Activated CD4-positive, alpha-beta T cell treated with anti-CD3 and anti-CD28 coated beads, Interleukin-2, amount 50 U/mL, for 1 hour (primary cell): ENCODE results near the gene ACBD3.

ENCODE experiments used
- DNase-seq: peaks from one replicate; pipeline ENCODE4 v3.0.0-alpha.2; 2020

Gene ACBD3

DNA sequence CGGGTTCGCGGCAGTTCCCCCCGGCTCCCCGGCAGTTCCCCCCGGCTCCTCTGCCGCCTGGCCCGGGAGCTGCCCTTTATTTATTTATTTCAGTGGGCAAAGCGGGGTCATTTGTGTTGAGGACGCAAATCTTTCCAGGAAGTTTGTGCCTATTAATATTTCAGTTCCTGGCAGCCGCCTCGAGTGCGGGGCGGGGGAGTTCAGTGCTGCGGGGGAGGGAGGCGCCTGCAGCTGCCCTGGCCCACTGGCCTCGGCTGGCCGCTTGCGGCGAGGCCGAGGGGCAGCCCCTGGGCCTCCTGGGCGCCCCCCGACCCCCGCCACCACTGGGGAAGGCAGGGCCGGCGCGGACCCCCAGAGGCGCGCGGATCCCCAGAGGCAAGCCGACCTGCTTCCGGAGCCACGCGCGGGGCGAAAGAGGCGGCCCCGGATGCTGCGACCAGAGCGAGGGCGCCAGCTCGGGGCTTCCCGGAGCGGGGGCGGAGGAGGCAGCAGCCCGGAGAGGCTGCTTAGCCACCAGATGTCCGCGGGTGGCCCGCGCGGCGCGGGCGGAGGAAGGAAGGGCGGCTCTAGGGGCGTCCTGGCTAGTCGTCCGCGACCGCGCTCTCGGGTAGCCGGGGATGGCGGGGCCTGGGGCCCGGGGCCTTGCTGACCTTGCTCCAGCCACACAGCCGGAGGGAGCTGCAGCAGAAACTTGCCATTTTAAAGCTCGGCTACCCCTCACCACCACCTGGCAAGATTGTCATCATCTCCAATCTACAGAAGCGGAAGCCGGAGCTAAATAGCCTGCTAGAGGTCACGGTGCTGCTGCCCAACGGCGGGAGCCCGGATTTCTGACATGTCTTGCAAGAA lies 76.1 kb downstream of the ACBD3 start:
- peak; percentile 30 for DNase-seq

DNA sequence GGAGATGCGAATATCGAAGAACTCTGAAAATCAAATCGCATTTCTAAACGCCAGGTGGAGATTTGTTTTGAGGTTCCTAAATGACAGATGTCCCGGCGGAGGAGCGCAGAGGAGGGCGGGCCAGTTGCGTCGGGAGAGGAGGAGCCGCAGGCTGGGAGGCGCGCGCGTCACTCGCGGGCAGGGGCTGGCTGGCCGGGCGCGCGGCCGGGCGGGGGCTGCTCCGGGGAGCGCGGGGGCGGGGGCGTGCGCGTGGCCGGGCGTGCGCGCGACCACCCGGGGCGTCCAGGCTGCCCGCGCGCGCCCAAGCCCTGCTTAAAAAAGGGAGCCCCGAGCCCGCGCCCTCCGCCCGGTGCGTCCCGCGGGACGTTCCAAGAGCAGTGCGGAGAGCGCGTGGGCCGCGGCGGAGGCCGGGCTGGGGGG lies 76.7 kb downstream of the ACBD3 start:
- DNase-seq: peak; percentile 71

DNA sequence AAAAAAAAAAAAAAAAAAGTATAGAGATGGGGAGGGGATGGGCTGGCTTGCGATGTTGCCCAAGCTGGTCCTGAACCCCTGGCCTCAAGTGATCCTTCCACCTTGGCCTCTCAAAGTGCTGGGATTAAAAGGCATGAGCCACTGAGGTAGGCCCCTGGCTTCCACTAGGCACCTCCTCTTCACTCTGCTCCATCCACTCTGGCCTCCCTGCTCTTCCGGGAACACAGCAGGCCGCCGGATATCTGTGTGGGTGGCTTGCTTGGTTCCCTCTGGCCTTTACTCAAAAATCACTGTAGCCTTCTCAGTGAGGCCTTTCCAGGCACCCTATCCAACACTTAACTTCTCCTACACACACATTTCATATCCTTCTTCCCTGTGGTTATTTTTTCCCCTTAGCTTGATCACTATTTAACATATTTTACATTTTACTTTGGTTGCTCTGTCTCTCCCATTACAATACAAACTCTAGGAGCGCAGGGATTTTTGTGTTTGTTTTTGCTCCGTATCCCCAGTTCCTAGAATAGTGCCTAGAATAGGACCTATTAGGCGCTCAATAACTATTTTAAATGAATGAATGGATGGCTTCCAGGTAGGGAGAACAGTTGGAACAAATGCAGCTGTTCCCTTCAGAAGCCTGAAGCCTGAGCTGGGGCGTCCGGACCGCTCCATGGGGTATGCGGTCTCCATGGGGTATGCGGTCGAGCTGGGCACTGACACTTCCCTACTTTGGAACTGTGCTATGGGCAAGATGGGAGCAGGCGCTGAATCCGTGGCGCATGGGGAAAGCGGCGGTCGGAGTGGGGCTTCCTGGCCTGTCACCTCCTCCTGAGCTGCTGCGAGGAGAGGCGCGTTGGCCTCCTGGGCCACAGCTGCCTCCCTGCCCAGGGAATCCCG lies 77.4 kb downstream of the ACBD3 start:
- DNase-seq: no peak

DNA sequence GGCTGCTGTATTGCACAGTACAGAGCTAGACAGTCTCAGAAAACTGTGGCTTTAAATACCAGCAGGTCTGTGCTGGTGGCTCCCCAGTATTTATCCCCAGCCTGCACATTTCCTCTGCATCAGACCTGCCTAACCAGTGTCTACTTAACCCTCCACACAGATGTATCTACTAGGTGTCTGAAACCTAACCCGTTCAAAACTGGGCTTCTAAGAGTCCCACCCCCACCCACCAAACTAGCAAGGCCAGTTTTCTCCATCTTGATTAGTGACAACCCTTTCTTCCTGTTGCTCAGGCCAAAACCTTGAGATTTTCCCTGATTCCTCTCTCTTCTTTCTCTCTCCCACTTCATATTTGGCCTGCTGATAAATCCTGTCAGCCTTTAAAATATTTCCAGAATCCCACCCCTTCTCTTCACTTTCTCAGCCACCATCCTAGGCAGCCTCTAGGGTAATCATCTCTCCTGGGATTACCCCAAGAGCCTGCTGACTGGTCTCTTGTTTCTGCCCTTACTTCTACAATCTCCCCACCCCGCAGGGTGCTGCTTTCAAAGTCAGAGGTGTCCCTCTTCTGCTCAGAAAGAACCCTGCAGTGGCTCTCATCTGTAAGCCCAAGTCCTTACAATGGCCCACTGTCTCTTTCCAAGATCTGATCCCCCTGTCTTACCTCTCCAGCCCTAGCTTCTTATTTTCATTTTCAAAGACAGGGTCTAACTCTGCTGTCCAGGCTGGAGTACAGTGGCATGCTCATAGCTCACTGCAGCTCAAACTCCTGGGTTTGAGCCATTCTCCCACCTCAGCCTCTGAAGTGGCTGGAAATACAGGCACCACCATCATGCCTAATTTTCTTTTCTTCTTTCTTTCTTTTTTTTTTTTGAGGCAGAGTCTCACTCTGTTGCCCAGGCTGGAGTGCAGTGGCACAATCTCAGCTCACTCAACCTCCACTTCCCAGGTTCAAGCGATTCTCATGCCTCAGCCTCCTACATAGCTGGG lies 78.8 kb downstream of the ACBD3 start:
- no peak for DNase-seq

DNA sequence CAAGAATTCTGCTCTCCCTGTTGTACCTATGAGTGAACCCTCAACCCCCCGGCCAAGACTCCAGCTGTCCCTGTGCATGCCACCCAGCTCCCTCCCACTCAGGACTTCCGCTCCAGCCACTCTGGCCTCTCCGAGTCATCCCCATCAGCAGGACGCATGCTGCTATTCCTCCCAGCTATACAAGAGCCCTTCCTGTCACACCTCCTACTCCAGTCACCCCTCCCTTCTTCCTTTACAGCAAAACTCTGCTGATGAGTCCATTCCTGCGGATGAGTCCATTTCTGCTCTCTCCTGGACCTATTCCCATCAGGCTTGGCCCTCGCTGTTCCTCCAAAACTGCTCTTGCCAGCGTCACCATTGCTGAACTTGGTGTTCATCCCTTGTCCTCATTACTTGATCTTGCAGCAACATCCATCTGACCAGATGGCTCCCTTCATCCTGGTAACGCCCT lies 81.8 kb downstream of the ACBD3 start:
- DNase-seq: no peak

DNA sequence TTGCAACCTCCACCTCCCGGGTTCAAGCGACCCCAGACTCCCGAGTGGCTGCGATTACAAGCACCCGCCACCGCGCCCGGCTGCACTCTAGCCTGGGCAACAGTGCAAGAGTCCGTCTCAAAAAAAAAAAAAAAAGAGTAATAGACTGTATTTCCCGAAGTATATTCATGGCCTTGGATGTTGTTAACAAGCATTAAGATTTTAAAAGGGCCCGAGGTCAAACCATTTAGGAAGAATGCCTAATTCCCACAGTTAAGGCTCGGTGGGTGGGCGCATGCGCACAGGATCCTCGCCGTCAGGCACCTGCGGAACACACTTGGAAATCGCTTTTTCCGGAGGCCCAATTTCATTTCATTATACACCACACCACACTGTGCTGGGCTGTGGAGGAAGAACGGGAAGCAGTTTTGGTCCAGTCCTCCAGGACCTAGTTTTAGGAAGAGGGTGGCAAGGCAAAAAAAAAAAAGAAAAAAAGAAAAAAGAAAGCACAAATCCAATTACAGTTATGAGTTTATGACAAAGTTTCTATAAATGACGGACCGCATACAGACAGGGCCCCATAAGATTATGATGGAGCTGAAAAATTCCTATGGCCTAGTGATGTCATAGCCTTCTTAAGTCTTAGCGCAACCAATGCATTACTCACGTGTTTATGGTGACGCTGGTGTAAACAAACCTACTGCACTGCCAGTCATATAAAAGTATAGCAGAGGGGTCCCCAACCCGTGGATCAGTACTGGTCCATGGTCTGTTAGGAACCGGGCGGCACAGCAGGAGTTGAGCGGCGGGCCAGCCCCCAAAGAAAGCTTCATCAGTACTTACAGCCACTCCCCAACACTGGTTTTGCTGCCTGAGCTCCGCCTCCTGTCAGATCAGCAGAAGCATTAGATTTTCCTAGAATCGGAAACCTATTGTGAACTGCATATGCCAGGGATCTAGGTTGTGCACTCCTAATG lies 85.8 kb downstream of the ACBD3 start:
- DNase-seq: peak; percentile 34

DNA sequence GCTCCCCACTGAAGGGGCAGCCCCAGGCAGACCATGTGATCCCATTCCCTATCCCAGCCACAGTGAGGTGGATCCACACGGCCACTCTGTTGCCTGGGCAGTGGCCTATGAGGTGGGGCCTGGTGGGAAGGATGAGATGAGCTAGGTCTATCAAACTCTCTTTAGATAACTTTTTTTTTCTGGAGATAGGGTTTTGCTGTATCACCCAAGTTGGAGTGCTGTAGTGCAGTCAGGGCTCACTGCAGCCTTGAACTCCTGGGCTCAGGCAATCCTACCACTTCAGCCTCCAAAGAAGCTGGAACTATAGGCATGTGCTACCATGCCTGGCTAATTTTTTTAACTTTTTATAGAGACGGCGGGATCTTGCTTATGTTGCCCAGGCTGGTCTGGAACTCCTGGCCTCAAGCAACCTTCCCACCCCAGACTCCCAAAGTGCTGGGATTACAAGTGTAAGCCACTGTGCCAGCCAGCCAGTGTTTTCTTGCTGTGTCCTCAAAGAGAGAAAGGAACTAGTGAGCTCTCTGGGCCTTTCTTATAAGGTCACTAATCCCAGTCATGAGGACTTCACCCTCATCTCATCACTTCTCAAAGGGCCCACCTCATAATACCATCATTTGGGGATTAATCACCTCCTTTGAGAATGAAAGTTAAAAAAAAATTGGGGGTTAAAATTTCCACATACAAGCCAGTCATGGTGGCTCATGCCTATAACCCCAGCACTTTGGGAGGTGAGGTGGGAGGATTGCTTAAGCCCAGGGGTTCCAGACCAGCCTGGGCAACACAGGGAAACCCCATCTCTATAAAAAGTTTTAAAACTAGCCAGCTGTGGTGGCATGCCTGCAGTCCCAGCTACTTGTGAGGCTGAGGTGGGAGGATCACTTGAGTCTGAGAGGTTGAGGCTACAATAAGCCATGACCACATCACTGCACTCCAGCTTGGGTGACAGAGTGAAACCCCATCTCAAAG lies 87.4 kb downstream of the ACBD3 start:
- no peak for DNase-seq

DNA sequence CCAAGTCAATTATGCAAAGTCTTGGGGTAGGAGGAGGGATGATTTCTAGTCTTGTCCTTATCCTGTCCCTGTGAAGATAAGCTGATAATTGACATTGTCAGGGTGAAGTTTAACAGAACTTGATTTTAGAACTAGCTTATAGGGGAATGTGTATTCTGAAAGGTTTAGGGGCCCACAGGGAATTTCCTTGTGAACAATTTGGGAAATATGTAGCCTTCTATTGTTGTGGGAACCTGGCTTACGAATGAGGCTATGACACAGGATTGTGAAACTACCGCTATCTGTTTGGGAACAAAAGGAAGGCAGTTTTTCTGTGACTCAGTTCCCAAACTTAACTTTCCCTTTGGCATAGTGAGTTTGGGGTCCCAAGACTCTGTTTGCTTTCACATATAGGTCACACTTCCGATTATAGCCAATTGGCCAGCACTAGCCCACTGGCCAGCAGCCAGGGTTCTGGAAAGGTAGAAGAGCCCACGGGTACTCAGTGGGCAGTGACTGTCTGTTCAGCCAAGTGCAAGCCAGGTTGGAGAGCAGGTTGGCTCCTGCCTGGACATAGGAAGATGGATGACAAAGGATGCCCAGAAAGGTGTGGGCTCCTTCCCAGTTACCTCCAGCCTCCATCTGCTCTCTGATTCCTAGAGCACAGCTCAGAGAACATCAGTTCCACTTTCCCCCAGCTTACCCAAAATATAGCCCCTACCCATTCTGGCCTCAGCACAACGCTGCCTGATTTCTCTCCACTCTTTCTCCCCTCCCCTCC lies 88.5 kb downstream of the ACBD3 start:
- DNase-seq: no peak

DNA sequence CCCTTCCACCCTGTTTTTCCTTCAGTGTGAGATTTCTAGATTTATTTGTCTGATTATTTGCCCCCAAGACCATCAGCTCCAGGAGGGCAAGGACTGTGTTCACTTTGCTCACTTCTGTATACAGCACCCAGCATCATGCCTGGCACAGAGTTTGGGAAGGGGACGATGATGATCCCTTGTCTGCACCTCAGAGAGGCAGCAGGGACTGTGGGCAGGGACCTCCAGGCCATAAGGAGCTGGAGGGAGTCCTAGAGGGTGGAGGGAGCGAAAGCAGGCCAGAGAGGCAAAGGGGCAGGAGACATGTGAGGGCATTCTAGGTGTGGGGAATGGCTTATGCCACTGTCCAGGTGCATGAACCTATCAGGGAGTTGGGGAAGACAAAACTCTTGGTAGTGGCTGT lies 91.3 kb downstream of the ACBD3 start:
- no peak for DNase-seq
